GM19328 (cell line): Measurements from ENCODE around the gene NARS2.
A peak's percentile ranks its signal among the peaks of the same experiment; 100 is the strongest.
"Not testable (repeated sequence)": the region's sequence is repeated elsewhere in the genome, so short reads cannot be mapped to it uniquely, and the experiment has no call there.

ENCODE experiments used
- ATAC-seq: cut with Tn5 transposase; IDR thresholded peaks from one replicate; pipeline ENCODE4 v1.9.1; 2021; ENCODE audit warnings: mild to moderate bottlenecking, moderate library complexity; ENCODE audit not compliant: unreplicated experiment

Gene NARS2, protein sequence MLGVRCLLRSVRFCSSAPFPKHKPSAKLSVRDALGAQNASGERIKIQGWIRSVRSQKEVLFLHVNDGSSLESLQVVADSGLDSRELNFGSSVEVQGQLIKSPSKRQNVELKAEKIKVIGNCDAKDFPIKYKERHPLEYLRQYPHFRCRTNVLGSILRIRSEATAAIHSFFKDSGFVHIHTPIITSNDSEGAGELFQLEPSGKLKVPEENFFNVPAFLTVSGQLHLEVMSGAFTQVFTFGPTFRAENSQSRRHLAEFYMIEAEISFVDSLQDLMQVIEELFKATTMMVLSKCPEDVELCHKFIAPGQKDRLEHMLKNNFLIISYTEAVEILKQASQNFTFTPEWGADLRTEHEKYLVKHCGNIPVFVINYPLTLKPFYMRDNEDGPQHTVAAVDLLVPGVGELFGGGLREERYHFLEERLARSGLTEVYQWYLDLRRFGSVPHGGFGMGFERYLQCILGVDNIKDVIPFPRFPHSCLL

DNA sequence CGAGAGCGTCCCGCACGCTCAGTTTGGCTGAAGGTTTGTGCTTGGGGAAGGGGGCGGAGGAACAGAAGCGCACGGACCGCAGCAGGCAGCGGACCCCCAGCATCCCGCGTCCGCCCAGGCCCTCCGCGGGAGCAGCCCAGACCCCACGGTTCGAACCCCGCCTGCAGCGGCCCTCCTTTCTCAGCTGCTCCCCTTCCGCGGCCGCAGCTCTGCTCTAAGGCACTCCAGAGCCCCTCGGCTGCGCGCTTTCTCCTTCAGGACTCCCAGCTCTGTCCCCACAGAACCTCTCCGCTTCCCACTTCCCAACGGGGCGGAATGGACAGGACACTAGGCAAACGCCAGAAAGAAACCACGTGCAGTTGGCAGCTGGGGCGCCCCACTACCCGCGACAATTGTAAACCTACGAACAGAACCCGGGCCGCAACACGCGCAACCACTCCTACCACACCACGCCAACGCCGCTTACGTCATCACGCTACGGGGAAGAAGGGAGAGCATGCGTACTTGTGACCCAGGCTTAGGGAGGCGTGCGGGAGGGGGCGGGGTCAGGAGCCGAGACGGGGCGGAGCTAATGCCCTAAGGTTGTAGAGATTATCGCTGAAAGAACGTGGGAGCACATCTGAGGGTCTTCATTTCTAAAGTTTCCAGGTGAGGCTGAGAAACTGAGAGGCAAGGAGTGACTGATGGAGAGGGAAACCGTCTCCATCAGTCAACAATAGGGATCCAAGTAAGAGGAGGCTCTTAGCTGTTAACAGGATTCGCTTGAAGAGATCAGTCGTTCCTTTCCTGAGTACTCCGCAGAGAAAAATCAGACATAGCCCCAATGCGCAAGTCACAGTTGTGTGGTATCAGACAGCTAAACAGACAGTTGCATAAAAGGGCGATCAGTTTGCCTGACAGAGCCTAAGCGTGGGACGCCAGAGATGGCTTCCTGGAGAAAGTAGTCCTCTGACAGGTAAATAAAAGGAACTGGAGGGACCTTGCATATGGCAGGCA is at the start of gene NARS2:
NARS2 (minus strand) TSS at position 479 of the 996 bp plus-strand sequence; CDS start at position 103, 376 bp downstream.
- ATAC-seq, result peak; percentile 86

DNA sequence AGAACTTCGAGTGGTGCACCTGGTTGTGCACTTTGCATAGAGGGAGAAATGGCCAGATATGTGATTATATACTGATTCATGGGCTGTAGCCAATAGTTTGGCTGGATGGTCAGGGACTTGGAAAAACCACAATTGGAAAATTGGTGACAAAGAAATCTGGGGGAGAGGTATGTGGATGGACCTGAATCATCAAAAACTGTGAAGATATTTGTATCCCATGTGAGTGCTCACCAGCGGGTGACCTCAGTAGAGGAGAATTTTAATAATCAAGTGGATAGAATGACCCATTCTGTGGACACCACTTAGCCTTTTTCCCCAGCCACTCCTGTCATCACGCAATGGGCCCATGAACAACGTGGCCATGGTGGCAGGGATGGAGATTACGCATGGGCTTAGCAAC is 48.0 kb upstream of the NARS2 start:
- ATAC-seq, result no peak

DNA sequence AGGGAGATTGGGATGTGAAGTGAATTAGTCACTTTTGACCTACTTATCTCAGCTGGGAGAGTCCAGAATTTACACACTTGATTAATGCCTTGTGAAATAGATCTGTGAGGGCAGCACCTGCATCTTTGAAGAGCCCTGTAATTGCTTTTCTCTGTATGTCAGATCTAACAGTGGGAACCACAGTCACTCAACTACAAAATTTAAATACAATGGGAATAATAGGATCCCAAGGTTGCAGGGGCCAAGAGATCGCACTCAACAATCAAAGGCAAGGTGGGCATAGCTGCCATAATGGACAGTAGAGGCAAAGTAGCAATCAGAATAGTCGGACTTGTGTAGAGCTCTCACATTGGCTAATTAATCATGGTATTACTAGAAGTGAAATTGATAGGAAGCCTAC is 45.5 kb upstream of the NARS2 start:
- ATAC-seq, result no peak

DNA sequence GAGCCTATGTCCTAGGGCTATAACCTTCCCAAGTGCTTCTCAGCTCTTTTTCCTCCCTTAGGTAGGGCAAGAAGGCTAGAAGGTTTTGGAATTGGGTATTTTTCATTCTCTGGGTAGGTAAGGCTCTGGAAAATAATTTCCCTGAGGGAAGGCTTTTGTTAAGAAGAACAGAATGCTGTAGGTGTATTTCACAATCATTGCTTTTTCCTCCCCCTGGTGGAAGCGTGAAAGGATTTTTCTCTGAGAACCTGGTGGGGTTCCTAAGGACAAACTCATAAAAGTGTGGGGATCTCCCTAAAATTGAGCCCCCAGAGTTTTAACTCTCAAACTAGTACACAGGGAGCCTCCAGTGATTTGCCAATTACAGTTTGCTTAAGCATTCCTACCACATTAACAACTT is 41.1 kb upstream of the NARS2 start:
- ATAC-seq, result no peak

DNA sequence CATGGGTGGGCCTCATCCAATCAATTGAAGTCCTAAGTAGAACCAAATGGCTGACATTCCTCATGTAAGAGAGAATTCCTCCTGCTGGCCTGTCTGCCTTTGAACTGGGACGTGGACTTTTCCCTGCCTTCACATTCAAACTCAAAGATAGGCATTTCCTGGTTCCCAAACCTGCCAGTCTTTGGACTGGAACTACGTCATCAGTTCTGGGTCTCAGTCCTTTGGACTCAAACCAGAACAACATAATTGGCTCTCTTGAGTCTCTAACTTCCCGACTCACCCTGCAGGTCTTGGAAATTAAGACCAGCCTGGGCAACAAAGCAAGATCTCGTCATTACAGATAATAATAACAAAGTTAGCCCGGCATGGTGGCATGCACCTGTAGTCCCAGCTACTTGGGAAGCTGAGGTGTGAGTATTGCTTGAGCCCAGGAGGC is 38.7 kb upstream of the NARS2 start:
- ATAC-seq, result no peak

DNA sequence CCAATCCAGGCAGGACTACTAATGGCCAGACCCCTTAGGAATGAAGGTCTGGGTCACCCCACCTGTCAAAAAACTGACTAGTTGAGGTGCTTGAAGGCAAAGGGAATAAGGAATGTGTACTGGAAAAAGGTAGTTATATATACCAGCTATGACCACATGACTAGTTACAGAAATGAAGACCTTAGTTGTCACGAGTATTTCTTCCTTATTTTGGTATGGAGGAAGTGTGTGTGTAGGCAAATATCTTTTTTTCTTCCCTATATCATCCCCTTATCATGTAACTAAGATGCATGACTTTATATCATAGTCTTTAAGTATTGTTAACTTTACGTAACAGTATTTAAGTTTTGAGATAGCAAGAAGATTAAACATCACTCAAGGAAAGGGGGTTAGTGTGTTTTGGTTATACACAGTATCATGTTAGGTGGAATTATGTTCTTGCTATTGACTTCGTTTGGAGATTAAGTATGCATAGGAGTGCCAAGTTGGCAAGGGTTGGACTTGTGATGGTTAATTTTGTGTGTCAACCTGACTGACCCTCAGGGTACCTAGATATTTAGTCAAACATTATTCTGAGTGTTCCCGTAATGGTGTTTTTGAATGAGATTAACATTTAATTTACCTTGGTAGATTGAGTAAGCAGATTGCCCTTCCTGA is 38.2 kb upstream of the NARS2 start:
- ATAC-seq, result no peak

DNA sequence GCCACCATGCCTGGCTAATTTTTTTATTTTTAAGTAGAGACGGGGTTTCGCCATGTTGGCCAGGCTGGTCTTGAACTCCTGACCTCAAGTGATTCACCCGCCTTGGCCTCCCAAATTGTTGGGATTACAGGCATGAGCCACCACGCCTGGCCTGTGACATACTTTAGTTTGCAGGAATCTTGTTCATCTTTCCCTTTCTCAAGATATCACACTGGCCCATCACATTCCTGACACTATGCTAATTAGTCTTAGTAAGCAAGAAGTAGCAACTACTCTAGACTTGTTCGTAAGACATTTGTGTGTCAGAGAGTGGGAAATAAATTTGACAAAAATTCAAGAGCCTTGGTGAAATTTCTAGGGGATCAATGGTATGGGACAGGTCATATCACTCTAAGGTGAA is 34.7 kb upstream of the NARS2 start:
- ATAC-seq, result not testable (repeated sequence)

DNA sequence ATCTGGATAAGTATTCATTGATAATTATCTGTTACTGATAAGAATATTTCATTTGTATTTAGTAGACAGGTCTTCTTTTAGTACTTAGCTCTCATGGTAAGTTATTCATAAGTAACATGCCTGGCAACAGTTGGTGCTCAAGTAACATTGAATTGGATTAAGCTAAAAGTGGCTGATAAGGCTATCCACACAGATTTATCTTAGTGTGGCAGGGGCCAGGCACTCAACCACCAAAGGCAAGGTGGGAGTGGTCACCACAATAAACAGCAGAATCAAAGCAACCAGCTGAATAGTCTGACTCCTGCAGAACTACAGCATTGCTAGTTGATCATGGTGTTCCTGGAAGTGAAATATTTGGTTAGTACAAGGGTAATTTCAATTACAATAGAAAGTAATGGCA is 33.0 kb upstream of the NARS2 start:
- no peak for ATAC-seq

DNA sequence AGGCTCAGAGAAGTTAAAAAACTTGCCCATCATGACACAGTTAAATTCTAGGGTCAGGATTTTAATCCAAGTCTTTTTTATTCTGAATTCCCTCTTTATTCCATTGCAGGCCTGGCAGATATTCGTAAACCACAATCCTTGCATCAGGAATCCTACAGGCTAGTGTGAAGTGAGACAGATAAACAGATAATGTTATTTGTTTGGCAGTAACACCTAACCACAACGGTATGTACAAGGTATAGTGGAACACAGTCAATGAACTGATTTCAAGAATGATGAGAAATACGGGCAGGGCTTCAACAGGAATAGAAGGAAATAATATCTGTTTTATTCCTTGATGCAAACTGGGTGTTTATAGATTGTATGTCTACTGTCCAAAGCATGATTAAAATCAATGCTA is 32.0 kb upstream of the NARS2 start:
- ATAC-seq, result no peak

DNA sequence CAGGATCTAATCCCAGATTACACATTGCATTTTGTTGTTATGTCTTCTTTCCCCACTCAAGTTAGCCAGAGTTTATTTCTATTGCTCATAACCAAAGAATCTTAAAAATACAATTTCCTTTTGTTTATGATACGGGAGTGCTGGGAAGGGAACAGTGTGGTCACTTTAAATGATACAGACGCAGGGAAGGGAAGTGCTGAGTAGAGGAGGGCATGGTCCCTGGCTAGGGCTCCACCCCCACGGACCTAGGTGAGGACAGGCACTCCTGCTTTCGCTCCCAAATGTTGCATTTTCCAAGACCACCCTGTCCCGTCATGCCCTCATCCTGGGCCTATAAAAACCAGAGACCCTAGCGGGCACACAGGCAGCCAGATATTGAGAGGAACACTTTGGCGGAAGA is 30.6 kb upstream of the NARS2 start:
- no peak for ATAC-seq

DNA sequence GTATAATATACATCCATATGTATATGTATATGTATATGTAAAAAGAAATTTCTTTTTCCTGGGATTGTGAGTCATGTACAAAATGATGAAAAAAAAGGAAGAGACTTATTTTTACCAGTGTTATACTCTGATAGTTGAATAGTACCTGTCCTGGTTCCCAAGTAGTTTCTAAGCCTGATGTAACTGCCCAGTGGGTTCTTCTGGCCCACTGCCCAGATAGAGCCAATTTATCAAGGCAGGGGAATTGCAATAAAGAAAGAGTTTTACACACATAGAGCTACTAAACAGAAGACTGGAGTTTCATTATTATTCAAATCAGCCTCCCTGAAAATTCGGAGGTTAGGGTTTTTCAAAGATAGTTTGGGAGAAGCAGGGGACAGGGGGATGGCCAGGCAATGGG is 29.1 kb upstream of the NARS2 start:
- no peak for ATAC-seq

DNA sequence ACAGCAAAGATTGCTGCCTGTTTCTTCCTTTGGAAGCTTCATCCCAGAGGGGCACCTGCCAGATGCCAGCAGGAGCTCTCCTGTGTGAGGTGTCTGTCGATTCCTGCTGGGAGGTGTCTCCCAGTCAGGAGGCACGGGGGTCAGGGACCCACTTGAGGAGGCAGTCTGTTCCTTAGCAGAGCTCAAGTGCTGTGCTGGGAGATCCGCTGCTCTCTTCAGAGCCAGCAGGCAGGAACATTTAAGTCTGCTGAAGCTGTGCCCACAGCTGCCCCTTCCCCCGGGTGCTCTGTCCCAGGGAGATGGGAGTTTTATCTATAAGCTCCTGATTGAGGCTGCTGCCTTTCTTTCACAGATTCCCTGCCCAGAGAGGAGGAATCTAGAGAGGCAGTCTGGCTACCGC is 28.1 kb upstream of the NARS2 start:
- not testable (repeated sequence) for ATAC-seq

DNA sequence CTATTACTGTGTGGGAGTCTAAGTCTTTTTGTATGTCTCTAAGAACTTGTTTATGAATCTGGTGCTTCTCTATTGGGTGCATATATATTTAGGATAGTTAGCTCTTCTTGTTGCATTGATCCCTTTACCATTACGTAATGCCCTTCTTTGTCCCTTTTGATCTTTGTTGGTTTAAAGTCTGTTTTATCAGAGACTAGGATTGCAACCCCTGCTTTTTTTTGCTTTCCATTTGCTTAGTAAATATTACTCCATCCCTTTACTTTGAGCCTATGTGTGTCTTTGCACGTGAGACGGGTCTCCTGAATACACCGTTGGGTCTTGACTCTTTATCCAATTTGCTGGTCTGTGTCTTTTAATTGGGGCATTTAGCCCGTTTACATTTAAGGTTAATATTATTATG is 26.4 kb upstream of the NARS2 start:
- not testable (repeated sequence) for ATAC-seq

DNA sequence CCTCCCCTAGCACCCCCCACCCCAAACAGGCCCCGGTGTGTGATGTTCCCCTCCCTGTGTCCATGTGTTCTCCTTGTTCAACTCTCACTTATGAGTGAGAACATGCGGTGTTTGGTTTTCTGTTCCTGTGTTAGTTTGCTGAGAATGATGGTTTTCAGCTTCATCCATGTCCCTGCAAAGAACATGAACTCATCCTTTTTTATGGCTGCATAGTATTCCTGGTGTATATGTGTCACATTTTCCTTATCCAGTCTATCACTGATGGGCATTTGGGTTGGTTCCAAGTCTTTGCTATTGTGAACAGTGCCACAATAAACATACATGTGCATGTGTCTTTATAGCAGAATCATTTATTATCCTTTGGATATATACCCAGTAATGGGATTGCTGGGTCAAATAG is 22.9 kb upstream of the NARS2 start:
- ATAC-seq, result not testable (repeated sequence)

DNA sequence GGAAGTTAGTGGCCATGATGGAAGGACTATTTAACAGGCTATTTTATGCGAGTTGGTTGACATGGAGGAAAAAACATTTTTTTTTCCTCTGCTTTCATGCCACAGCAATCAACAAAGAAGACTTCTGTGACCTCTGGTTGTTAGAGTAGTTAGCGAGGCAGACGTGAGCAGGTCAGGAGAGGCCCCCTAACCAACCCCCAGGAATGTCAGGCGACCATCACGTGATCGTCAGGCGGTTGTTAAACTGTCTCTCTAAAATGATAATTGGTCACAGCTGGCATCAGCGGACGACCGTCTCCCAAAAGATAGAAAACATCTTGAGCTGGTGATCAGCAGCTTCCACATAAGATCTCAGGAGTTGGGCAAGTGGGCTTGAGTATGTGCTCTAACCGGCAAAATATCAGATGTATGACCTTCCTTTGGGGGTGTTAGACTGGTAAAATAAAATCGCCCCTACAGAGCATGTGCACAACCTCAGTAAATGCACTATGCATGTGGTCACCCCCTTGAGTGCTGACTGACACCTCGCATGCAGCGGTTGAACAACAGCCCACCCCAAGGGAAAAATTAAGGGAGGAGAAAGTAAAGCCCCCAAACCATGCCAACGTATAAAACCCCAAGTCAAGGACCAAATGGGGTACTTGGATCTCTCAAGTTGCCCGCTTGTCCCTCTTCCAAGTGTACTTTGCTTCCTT is 20.9 kb upstream of the NARS2 start:
- no peak for ATAC-seq

DNA sequence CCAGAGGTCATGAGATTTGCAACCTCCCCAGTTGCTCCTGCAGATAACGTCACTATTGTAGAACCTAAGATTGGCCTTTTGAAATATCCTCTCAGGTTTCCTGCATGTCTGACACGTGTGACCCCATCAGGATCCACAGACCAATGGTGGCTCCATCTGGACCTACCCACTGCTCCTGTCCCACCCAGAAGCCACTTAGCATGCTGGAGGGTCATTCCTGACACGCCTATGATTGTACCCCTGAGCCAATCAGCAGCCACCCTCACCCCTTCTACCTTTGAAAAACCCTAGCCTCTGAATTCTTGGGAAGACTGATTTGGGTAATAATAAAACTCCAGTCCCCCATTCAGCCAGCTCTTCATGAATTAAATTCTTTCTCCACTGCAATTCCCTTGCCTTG is 20.1 kb upstream of the NARS2 start:
- no peak for ATAC-seq

DNA sequence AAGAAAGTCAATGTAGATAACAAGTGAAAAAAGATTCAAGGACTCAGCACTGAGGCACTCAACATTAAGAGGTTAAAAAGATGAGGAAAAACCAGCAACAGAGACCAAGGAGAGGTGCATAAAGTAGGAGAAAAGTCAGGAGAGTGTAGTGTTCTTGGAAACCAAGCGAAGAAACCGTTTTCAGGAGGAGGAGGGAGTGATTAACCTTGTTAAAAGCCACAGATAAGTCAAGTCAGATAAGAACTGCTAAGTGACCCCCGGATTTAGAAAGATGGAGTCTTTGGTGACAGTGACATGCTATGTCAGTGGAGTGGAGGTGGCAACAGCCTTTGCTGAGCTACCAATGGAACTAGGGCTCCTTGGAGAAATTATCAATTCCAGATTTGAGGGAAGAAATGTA is 13.9 kb upstream of the NARS2 start:
- ATAC-seq, result no peak

DNA sequence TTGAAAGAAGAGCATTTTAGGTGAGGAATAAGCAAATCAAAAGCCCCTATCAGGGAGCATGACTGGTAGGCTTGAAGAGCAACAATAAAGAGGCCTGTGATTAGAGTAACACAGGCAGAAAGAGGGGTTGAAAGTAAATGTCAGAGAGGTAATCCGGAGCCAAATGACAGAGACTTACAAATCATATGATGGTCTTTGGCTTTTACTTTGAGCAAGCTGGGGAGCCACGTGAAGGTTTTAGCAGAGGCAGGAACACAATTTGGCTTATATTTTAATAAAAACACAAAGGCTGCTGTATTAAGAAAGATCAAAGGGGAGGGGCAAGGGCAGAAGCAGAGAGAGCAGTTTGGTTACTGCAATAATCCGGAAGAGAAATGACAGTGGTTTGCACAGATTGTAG is 12.8 kb upstream of the NARS2 start:
- no peak for ATAC-seq

DNA sequence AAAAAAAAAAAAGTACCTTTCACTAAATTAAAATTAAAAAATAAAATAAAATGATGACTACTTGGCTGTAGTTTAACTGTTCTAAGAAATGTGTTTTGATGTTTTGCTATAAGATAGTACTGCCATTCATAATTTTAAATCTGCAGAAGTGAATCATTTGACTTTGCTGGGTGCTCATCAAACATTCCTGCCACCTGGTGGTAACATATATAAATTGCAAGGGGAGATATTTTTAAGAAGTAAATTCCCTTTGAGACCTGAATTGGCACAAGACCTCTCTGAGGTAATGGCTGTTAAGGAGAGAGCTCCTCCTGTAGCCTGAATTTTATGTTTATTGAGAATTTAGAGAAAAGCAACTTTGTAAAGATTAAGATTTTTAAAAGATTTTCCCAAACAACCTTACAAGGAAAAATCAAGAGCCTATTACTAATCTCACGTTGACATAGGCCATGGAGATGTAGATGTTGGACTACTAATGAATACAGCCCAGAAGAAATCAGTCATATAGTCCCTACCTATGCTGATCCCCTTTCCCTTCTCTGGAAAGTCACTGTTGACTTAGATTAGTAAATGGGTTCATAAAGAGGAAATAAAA is 11.9 kb upstream of the NARS2 start:
- no peak for ATAC-seq

DNA sequence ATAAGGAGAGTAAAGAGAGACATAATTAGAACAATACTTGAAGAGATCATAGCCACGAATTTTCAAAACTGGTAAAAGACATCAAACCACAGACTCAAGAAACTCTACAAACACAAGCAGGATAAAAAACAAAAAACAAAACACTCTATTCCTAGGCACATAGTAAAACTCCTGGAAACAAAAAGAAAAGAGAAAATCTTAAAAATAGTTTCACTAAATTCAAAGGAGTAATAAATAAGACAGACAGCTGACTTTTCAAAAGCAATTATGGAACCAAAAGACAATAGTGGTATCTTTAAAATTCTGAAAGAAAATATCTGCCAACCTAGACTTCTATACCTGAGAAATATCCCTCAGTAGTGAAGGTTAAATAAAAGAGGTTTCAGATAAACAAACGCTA is 9.2 kb upstream of the NARS2 start:
- ATAC-seq, result no peak
